ENCODE measurements around the gene ZNF835.

ZNF835 gene

DNA sequence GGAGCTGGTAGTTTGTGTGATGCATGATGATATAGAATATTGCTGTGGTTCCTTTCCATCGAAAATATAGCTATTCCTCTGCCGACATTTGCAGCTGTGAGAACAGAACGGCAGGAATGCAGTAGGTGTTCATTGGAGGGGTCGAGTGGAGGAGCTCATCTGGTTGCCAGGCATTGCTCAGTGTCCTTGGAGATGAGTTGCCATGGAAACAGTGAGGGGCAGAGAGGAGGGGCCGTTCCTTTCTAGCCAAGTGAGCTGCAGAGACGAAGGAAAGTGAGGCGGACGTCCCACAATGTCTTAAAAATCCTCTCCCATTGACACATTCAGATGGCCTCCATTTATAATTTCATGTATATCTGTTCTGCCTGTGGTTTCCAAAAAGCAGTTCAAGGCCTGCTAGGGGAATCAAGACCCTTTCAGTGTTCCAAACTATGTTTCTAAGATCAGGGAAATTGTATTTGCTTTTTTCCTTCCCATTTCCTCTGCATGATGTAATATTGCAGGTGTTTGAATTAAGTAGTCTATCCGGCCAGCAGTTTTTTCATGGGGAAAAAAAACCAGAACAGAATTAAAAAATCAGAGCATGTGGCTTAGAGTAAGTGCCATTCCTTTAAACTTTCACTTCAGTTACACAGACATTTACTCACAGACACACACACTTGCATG is 41.2 kb upstream of the ZNF835 start:
- Histone ChIP-seq H3K27ac (ENCODE audit: low read length) (no peak overlapping the region), H3K36me3 (ENCODE audit: insufficient read depth, low read length) (no peaks in the 10 kb centered on the region), H3K9ac (ENCODE audit: low read depth, low read length) (no peak overlapping the region), H3K9me3 (ENCODE audit: insufficient read depth, low read length, severe bottlenecking) (no peaks in the 10 kb centered on the region), H2AFZ (ENCODE audit: low read depth, low read length) (no peak overlapping the region), H3K4me3 (ENCODE audit: low read depth in 1 of 2, low read length in 2 of 2) (no peak overlapping the region), H3K79me2 (ENCODE audit: insufficient read depth, low read length) (no peaks in the 10 kb centered on the region), H3K4me1 (ENCODE audit: insufficient read depth, low read length) (no peaks in the 10 kb centered on the region), H3K27me3 (ENCODE audit: insufficient read depth, low read length, poor library complexity) (no peaks in the 10 kb centered on the region), H4K20me1 (ENCODE audit: insufficient read depth, low read length) (no peaks in the 10 kb centered on the region), H3K4me2 (ENCODE audit: insufficient read depth, low read length) (no peak overlapping the region)
- DNase-seq (no peak), ATAC-seq (ENCODE audit: insufficient read depth, low read depth) (no peak)
- TF ChIP-seq, protein P1, sequence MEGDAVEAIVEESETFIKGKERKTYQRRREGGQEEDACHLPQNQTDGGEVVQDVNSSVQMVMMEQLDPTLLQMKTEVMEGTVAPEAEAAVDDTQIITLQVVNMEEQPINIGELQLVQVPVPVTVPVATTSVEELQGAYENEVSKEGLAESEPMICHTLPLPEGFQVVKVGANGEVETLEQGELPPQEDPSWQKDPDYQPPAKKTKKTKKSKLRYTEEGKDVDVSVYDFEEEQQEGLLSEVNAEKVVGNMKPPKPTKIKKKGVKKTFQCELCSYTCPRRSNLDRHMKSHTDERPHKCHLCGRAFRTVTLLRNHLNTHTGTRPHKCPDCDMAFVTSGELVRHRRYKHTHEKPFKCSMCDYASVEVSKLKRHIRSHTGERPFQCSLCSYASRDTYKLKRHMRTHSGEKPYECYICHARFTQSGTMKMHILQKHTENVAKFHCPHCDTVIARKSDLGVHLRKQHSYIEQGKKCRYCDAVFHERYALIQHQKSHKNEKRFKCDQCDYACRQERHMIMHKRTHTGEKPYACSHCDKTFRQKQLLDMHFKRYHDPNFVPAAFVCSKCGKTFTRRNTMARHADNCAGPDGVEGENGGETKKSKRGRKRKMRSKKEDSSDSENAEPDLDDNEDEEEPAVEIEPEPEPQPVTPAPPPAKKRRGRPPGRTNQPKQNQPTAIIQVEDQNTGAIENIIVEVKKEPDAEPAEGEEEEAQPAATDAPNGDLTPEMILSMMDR (IDR thresholded peaks at IDR 0.05; ENCODE audit: borderline replicate concordance, extremely low read depth, low read length, poor library complexity, severe bottlenecking), result no peak
- TF ChIP-seq EZH2 (IDR thresholded peaks at IDR 0.05; ENCODE audit: borderline replicate concordance, low read depth, low read length, severe bottlenecking), result no peak

DNA sequence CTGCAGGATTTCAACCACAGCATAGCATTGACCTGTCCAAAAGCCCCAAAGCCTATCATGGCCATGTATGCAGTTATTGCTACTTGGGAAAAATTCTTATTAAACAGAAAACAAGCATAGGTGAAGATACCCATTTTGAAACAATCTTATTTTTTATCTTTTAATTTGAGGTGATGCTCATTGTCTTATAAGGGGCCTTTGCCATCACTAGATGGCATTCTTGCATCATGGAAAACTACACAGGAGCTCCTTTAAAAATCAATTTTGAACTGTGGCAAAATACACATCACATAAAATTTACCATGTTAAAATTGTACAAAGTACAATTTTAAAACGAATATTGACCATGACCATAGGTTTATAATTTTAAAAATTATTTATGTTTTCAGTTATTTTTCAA is 38.9 kb upstream of the ZNF835 start:
- H3K4me3 ChIP-seq (ENCODE audit: low read depth in 1 of 2, low read length in 2 of 2), result no peak overlapping the region
- no peak overlapping the region for H3K4me2 ChIP-seq (ENCODE audit: insufficient read depth, low read length)
- H3K9me3 ChIP-seq (ENCODE audit: insufficient read depth, low read length, severe bottlenecking), result no peaks in the 10 kb centered on the region
- no peak overlapping the region for H2AFZ ChIP-seq (ENCODE audit: low read depth, low read length)
- no peak overlapping the region for H3K9ac ChIP-seq (ENCODE audit: low read depth, low read length)
- DNase-seq, result no peak
- H3K27me3 ChIP-seq (ENCODE audit: insufficient read depth, low read length, poor library complexity), result no peaks in the 10 kb centered on the region
- no peaks in the 10 kb centered on the region for H4K20me1 ChIP-seq (ENCODE audit: insufficient read depth, low read length)
- no peaks in the 10 kb centered on the region for H3K36me3 ChIP-seq (ENCODE audit: insufficient read depth, low read length)
- no peak for ATAC-seq (ENCODE audit: insufficient read depth, low read depth)
- no peak overlapping the region for H3K27ac ChIP-seq (ENCODE audit: low read length)
- TF ChIP-seq EZH2 (IDR thresholded peaks at IDR 0.05; ENCODE audit: borderline replicate concordance, low read depth, low read length, severe bottlenecking), result no peak
- TF ChIP-seq, protein P1 (IDR thresholded peaks at IDR 0.05; ENCODE audit: borderline replicate concordance, extremely low read depth, low read length, poor library complexity, severe bottlenecking), result peak; percentile 13
- no peaks in the 10 kb centered on the region for H3K79me2 ChIP-seq (ENCODE audit: insufficient read depth, low read length)
- no peaks in the 10 kb centered on the region for H3K4me1 ChIP-seq (ENCODE audit: insufficient read depth, low read length)

DNA sequence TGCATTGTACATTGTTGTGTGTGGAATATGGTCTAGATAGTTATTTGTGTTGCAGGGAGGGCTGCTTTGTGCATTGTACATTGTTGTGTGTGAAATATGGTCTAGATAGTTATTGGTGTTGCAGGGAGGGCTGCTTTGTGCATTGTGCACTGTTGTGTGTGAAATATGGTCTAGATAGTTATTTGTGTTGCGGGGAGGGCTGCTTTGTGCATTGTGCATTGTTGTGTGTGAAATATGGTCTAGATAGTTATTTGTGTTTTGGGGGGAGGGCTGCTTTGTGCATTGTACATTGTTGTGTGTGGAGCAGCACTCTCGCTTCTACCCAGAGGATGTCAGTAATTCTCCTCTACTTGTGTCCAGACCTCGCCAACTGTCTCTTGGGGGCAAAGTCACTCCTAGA is 36.3 kb upstream of the ZNF835 start:
- no peaks in the 10 kb centered on the region for H3K9me3 ChIP-seq (ENCODE audit: insufficient read depth, low read length, severe bottlenecking)
- H4K20me1 ChIP-seq (ENCODE audit: insufficient read depth, low read length), result no peaks in the 10 kb centered on the region
- no peak overlapping the region for H2AFZ ChIP-seq (ENCODE audit: low read depth, low read length)
- H3K4me2 ChIP-seq (ENCODE audit: insufficient read depth, low read length), result no peak overlapping the region
- H3K79me2 ChIP-seq (ENCODE audit: insufficient read depth, low read length), result no peaks in the 10 kb centered on the region
- H3K4me1 ChIP-seq (ENCODE audit: insufficient read depth, low read length), result no peaks in the 10 kb centered on the region
- no peaks in the 10 kb centered on the region for H3K36me3 ChIP-seq (ENCODE audit: insufficient read depth, low read length)
- H3K9ac ChIP-seq (ENCODE audit: low read depth, low read length), result no peak overlapping the region
- no peak overlapping the region for H3K4me3 ChIP-seq (ENCODE audit: low read depth in 1 of 2, low read length in 2 of 2)
- H3K27me3 ChIP-seq (ENCODE audit: insufficient read depth, low read length, poor library complexity), result no peaks in the 10 kb centered on the region
- DNase-seq, result no peak
- no peak for TF ChIP-seq EZH2 (IDR thresholded peaks at IDR 0.05; ENCODE audit: borderline replicate concordance, low read depth, low read length, severe bottlenecking)
- TF ChIP-seq, protein P1 (IDR thresholded peaks at IDR 0.05; ENCODE audit: borderline replicate concordance, extremely low read depth, low read length, poor library complexity, severe bottlenecking), result no peak
- no peak overlapping the region for H3K27ac ChIP-seq (ENCODE audit: low read length)
- no peak for ATAC-seq (ENCODE audit: insufficient read depth, low read depth)
